HepG2 (cell line): ENCODE data around the gene MXD3. TPM values are rescaled to one million over a fixed set of nuclear protein-coding genes. Genes with fewer than 3 reads are reported as not detected.

Experiments used
- ARNTL ChIP-seq: sonication (generic); formaldehyde crosslinking; IDR thresholded peaks from 2 replicates; pipeline ENCODE4 v1.4.0; 2020; ENCODE audit warnings: mild to moderate bottlenecking, missing genetic modification reagents
- CBX1 ChIP-seq: IDR thresholded peaks from one replicate; pipeline ENCODE4 v1.6.1; 2016; ENCODE audit warnings: antibody characterized with exemption, low read depth
- EED ChIP-seq: sonication (generic); formaldehyde crosslinking; IDR thresholded peaks from 2 replicates; pipeline ENCODE4 v1.5.0; 2020; ENCODE audit warnings: mild to moderate bottlenecking, missing genetic modification reagents
- ELF1 ChIP-seq: sonication (generic); formaldehyde crosslinking; IDR thresholded peaks from 2 replicates; pipeline ENCODE4 v1.4.0; 2020; ENCODE audit warnings: missing genetic modification reagents
- HNF4A ChIP-seq: sonication (generic); formaldehyde crosslinking; IDR thresholded peaks from 2 replicates; pipeline ENCODE4 v1.4.0; 2020; ENCODE audit warnings: missing genetic modification reagents
- MIER2 ChIP-seq: IDR thresholded peaks from 2 replicates; pipeline ENCODE4 v1.6.1; 2016; ENCODE audit warnings: missing biosample characterization, missing genetic modification reagents
- SAP130 ChIP-seq: IDR thresholded peaks from 2 replicates; pipeline ENCODE4 v1.6.1; 2016; ENCODE audit warnings: low read depth
- ZBTB7A ChIP-seq: sonication (generic); formaldehyde crosslinking; IDR thresholded peaks from 2 replicates; pipeline ENCODE4 v1.8.0; 2022; ENCODE audit warnings: mild to moderate bottlenecking, missing genetic modification reagents
- ZFP91 ChIP-seq: sonication (generic); formaldehyde crosslinking; IDR thresholded peaks from 2 replicates; pipeline ENCODE4 v1.9.0; 2022; ENCODE audit warnings: missing genetic modification reagents, mild to moderate bottlenecking, borderline replicate concordance
- ZGPAT ChIP-seq: IDR thresholded peaks from 2 replicates; pipeline ENCODE4 v1.6.1; 2016; ENCODE audit warnings: mild to moderate bottlenecking
- ZNF24 ChIP-seq: fragments of 450-650 bp; IDR thresholded peaks from 2 replicates; pipeline ENCODE4 v1.6.1; 2017; ENCODE audit warnings: antibody characterized with exemption, mild to moderate bottlenecking
- ZNF326 ChIP-seq: sonication (generic); formaldehyde crosslinking; IDR thresholded peaks from 2 replicates; pipeline ENCODE4 v1.4.0; 2020; ENCODE audit warnings: missing genetic modification reagents, borderline replicate concordance
- ZNF407 ChIP-seq: sonication (generic); formaldehyde crosslinking; IDR thresholded peaks from one replicate; pipeline ENCODE4 v1.5.1; 2020; ENCODE audit warnings: mild to moderate bottlenecking, missing genetic modification reagents; ENCODE audit errors: not compliant biosample characterization
- ZNF570 ChIP-seq: sonication (generic); formaldehyde crosslinking; IDR thresholded peaks from 2 replicates; pipeline ENCODE4 v1.4.0; 2020; ENCODE audit warnings: mild to moderate bottlenecking, missing genetic modification reagents, borderline replicate concordance
- ZNF652 ChIP-seq: IDR thresholded peaks from 2 replicates; pipeline ENCODE4 v1.6.1; 2016; ENCODE audit warnings: low read depth, borderline replicate concordance
- ZUFSP ChIP-seq: sonication (generic); formaldehyde crosslinking; IDR thresholded peaks from 2 replicates; pipeline ENCODE4 v1.9.0; 2021; ENCODE audit warnings: missing genetic modification reagents, mild to moderate bottlenecking, borderline replicate concordance
- polyA plus RNA-seq, 8 experiments: library from polyadenylated mRNA; depleted of rRNA in 3 of 8; stranded (reverse) in 7 of 8; unstranded in 1 of 8; fragments of >200 nt; fragmentation: Illumina TruSeq in 4 of 8; extraction: Trizol in 4 of 8; gene quantifications; 2 replicates each; pipeline versions ENCODE4 v1.2.1 to v1.2.3, GENCODE V29; 2011 to 2016; ENCODE audit warnings: low read depth in 4 of 8, missing spikeins in 1 of 8, mixed read lengths in 1 of 8; ENCODE audit not compliant: insufficient read depth in 1 of 8
- total RNA-seq, 5 experiments: library from RNA; depleted of rRNA; stranded (reverse); fragments of >200 nt; fragmentation: Illumina TruSeq; extraction: Trizol; gene quantifications; 2 replicates each; pipeline ENCODE4 v1.2.3, GENCODE V29; 2016; ENCODE audit warnings: low read depth in 1 of 5

MXD3 gene
- total and polyA plus RNA-seq, 2 of the 13 experiments (the other 11 are each of a cell fraction or from before 2014, with no cell fraction given): 10.5 to 12.8 TPM

GRCh38 chr5:177351392-177352329 is 40.0 kb upstream of the MXD3 start, which contains the start of gene LMAN2 (continued):
- TF ChIP-seq EED (CRISPR knock-in tag) (no peak; the same call in 1 of the 2 replicates), ZNF24 (0 out of 2 replicates have a peak, but pooled peaks have one; percentile 14), ZNF570 (CRISPR knock-in tag) (no peak), ARNTL (CRISPR knock-in tag) (no peak), ELF1 (peak; percentile 99), HNF4A (CRISPR knock-in tag) (no peak), ZNF652 (CRISPR knock-in tag) (no peak), ZGPAT (CRISPR knock-in tag) (peak; percentile 91), CBX1 (no peak), ZBTB7A (no peak), ZNF326 (no peak), MIER2 (CRISPR knock-in tag) (no peak), ZFP91 (CRISPR knock-in tag) (peak; percentile 87; the same call in 1 of the 2 replicates), ZNF407 (CRISPR knock-in tag) (no peak), SAP130 (CRISPR knock-in tag) (peak; percentile 95), ZUFSP (CRISPR knock-in tag) (no peak)
